GM18502 (cell line): ENCODE data around the gene PRICKLE4.

Experiments
- ATAC-seq: cut with Tn5 transposase; IDR thresholded peaks from one replicate; pipeline ENCODE4 v1.9.1; 2021; ENCODE audit warnings: mild to moderate bottlenecking; ENCODE audit not compliant: unreplicated experiment, poor library complexity

PRICKLE4 gene

GRCh38 chr6:41780551-41781365, at the start of gene PRICKLE4:
PRICKLE4 (plus strand) TSS chr6:41780782; CDS start chr6:41783474, 2,692 bp downstream.
- ATAC-seq: no peak

- ATAC-seq: no peak
Observed at GRCh38 chr6:41731561-41732086, 49.0 kb upstream of the PRICKLE4 start.

- ATAC-seq: no peak
Observed at GRCh38 chr6:41732149-41732548, 48.4 kb upstream of the PRICKLE4 start.

DNA sequence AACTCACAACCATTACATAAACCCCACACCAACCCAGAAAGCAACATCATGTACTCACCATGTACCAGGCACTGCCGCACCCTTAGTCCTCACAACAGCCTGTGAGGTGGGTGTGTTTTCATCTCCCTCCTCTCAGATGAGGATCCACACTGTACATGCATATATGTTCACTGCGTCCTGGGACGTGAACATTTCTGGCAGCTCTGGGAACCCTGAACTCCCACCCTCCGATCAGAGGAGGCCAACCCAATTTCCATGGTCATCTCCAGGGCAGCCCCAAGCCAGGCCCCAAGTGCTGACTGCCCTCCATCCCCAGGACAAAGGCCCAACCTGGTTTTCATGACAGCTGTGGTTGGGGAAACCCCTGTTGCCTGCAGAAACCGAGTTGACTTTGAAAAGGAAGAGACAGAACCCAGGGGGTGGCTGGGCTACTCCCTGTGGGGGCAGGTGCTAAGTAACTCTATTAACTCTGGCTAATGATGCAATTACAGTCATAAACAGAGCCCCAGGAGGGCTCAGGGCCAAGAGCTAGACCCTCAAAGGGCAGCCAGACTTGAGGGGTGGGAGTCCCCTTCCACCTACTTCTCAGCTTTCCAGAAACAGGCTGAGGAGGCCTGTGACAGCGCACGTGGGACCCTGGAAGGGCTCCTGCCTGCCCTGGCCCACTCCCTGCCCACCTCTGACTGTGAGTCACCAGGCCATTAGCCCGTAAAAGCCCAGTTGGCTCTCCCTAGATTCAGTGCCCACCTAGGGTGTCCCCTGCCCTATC, 47.8 kb upstream of the PRICKLE4 start:
- peak; percentile 36 for ATAC-seq

GRCh38 chr6:41733360-41733706, 47.2 kb upstream of the PRICKLE4 start:
- no peak for ATAC-seq

GRCh38 chr6:41733707-41734665, 46.6 kb upstream of the PRICKLE4 start:
- peak; percentile 54 for ATAC-seq

GRCh38 chr6:41734666-41735426, 45.7 kb upstream of the PRICKLE4 start:
- ATAC-seq: peak; percentile 29

- ATAC-seq: peak; percentile 55
Observed at GRCh38 chr6:41735427-41736185, 45.0 kb upstream of the PRICKLE4 start, which contains the start of gene TFEB. TFEB (minus strand) TSS chr6:41735608; CDS start chr6:41691213, 44,395 bp downstream.

GRCh38 chr6:41736186-41736733, 44.3 kb upstream of the PRICKLE4 start:
- no peak for ATAC-seq

DNA sequence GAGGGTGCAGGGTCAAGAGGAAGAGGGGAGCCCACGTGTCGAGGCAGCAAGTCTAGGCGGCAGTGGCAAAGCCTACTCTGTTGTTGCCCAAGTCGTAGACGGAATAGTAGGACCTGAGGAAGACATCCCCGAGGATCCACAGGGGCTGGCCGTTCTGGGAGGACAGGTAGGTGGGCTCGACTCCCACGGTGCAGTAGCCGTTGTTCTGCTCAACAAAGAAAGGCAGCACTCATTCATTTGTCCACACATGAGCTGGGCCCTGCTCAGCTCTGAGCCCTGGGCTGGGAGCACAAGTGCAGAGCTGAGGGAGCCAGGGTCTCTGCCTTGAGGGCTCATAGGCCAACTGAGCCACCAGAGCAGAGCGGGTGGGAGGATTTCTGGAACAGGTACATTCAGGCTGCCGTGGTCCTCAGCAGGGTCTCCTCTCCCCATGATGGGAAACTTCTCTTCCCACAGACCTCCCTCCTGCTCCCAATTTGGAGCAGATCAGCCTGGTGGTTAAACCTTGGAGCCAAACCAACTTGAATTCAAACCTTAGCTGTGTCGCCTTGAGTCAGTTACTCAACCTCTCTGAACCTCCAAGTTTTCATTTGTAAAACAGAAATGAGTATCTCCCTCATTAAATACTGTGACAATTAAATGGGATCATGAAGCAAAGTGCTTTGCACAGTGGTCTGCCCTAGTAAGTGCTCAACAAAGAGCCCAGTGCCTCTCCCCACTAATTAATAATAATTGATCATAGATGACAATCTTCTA, 43.6 kb upstream of the PRICKLE4 start:
- no peak for ATAC-seq

DNA sequence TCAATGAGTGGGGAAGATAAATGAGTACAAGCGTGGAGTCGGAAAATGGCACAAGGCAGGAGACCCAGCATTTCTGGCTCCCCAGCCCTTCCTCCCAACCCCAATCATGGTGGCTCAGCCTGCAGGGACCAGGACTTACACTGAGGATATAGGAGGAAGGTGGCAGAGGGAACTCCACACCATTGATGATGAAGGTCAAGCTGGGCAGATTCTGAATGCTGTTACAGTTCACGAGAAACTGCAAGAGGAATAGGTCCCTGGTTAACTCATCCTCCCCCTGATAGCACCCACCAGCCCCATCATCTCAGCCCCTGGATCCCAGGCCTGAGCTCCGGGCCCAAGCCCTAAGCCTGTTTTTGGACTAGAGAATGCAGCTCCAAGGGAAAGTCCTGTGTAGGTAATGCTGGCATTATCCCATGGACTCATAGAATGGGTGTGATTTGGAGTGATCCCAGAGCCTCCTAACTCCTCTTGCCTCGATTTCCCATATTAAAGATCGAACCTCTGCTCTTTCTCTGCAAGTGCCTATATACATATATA, 42.9 kb upstream of the PRICKLE4 start:
- ATAC-seq: no peak

GRCh38 chr6:41739041-41739440, 41.5 kb upstream of the PRICKLE4 start:
- no peak for ATAC-seq

GRCh38 chr6:41740366-41741162, 40.0 kb upstream of the PRICKLE4 start:
- ATAC-seq: no peak

DNA sequence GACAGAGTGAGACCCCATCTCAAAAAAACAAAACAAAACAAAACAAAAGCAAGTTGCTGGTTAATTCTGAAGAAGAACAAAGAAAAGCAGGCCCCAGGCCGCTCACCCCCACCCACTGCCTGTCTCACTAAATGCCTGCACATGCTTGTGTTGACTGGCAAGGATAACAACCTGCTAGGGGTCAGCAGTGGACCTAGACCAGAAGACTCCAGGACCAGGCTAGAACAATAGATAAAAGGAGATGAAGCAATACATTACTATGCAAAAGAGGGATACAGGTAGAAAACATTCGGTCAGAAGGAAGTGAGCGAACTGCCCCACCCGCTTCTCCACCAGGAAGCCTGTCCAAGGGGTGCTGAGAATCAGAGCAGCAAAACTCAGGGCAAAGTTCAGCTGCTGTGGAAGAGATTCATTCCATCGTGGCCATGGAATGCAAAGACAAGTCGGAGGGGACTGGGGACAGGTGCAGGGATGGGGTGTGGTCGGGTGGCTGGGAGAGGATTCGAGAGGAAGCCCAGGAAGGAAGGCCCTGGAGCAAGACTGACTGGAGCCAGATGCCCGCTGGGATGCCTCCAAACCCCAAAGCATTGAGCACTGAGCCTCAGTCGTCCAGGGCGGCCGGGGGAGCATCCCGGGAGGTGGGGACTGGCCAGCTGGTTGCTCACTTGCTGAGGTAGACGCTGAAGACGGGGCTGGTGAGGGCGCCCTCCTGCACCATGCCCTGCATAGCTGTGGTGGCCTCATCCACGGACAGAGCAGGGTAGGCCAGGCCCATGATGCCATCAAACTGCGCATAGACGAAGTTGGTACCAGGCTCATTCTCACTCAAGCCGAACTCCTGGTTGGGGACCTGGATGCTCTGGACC, 38.7 kb upstream of the PRICKLE4 start:
- ATAC-seq: no peak

DNA sequence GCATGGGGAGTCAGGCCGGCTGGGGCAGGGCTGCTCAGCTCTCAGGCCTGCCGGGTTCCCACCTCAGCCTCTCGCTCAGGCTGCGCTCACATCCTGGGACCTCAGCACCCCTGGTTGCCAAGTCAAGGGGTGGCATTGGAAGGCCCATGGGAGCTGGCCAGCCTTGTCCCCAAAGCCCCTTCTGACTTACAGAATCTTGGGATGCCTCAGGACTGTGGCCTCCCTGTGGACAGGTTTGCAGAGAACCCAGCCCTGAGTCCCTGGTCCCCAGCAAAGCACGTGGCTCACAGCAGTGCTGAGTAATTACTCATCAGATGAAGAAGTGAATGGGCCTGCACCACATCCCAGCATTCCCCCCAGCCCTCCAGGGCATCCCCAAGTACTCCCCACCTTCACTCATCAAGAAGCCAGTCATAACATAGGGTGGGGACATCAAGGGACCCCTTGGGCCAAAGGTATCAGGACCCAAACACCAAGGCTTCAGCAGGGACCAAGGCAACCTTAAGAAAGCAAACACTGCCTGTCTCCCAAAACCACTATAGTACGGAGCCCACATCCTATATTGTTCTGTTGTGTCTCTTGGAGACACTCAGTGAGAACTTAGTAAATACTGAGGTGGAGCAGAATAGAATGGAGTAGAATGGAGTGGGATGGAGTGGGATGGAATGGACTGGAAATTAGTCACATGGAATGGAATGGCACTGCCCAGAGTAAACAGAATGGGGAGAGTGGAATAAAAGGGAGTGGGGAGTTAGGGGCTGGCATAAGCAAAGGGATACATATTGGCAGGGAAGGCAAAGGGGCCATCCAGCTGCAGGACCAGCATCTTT, 37.0 kb upstream of the PRICKLE4 start:
- ATAC-seq: no peak
